ENCODE data around the gene MBD1. TPM values are rescaled to one million over a fixed set of nuclear protein-coding genes. Genes with fewer than 3 reads are reported as not detected.
"Not testable (repeated sequence)": the region's sequence is repeated elsewhere in the genome, so short reads cannot be mapped to it uniquely, and the experiment has no call there.

The MBD1 gene
- 42.5 TPM for polyA plus RNA-seq (2013, experiment 1 of 2; ENCODE audit: insufficient read length)
- polyA plus RNA-seq (2013, experiment 2 of 2; ENCODE audit: insufficient read length): 46.0 TPM

- peak; percentile 99 for DNase-seq
These were observed at the start of gene MBD1 for GRCh38 chr18:50281295-50281971. TSS of gene MBD1 (minus strand) at chr18:50281523. CDS start at chr18:50279992, 1,531 bp downstream.

- DNase-seq: no peak
These were observed 48.9 kb upstream of the MBD1 start for GRCh38 chr18:50330176-50330575.

- DNase-seq: no peak
These were observed 46.7 kb upstream of the MBD1 start for GRCh38 chr18:50327983-50328382.

- DNase-seq: no peak
These were observed 39.4 kb upstream of the MBD1 start for GRCh38 chr18:50320719-50321118.

GRCh38 chr18:50315100-50315871 lies 34.0 kb upstream of the MBD1 start:
- DNase-seq: no peak

GRCh38 chr18:50313873-50314460 lies 32.6 kb upstream of the MBD1 start:
- no peak for DNase-seq

GRCh38 chr18:50313031-50313607 lies 31.8 kb upstream of the MBD1 start:
- no peak for DNase-seq

- DNase-seq: no peak
These were observed 31.1 kb upstream of the MBD1 start for GRCh38 chr18:50312296-50313030.

- no peak for DNase-seq
These were observed 30.3 kb upstream of the MBD1 start for GRCh38 chr18:50311650-50312049.

- DNase-seq: no peak
These were observed 28.8 kb upstream of the MBD1 start for GRCh38 chr18:50310080-50310479.

- not testable (repeated sequence) for DNase-seq
These were observed 27.5 kb upstream of the MBD1 start for GRCh38 chr18:50308851-50309250.

GRCh38 chr18:50307738-50308470 lies 26.6 kb upstream of the MBD1 start:
- DNase-seq: peak; percentile 87

- DNase-seq: no peak
These were observed 26.0 kb upstream of the MBD1 start for GRCh38 chr18:50307400-50307737.

GRCh38 chr18:50306944-50307343 lies 25.6 kb upstream of the MBD1 start:
- peak; percentile 61 for DNase-seq

GRCh38 chr18:50301074-50301473 lies 19.8 kb upstream of the MBD1 start:
- no peak for DNase-seq

GRCh38 chr18:50299626-50300388 lies 18.5 kb upstream of the MBD1 start:
- no peak for DNase-seq

GRCh38 chr18:50298443-50299284 lies 17.3 kb upstream of the MBD1 start:
- DNase-seq: no peak

- DNase-seq: peak; percentile 73
These were observed 16.5 kb upstream of the MBD1 start for GRCh38 chr18:50297621-50298442.

- no peak for DNase-seq
These were observed 11.7 kb upstream of the MBD1 start for GRCh38 chr18:50293039-50293438.
